GM13977 (cell line): ENCODE data around the gene FNIP2.
"Not testable (repeated sequence)": the region's sequence is repeated elsewhere in the genome, so short reads cannot be mapped to it uniquely, and the experiment has no call there.

Experiments
- DNase-seq: peaks from one replicate; pipeline ENCODE4 v3.0.0; 2012; ENCODE audit warnings: low spot score
- in situ Hi-C: fragments of 300-500 bp; cut with MboI; formaldehyde crosslinking; loops from one replicate; pipeline ENCODE4 v1.12.0; 2022; ENCODE audit warnings: low sequenced_read_pairs, low pct_unique_long_range_greater_than_20kb, mixed read lengths, inconsistent platforms; ENCODE audit not compliant: unreplicated experiment
- TF ChIP-seq, protein P1 (sequence below): IDR thresholded peaks from 2 replicates; pipeline ENCODE4 v1.5.1; 2012; ENCODE audit warnings: mild to moderate bottlenecking, control low read depth; ENCODE audit not compliant: insufficient read depth; ENCODE audit errors: extremely low read depth, missing control alignments

The FNIP2 gene

DNA sequence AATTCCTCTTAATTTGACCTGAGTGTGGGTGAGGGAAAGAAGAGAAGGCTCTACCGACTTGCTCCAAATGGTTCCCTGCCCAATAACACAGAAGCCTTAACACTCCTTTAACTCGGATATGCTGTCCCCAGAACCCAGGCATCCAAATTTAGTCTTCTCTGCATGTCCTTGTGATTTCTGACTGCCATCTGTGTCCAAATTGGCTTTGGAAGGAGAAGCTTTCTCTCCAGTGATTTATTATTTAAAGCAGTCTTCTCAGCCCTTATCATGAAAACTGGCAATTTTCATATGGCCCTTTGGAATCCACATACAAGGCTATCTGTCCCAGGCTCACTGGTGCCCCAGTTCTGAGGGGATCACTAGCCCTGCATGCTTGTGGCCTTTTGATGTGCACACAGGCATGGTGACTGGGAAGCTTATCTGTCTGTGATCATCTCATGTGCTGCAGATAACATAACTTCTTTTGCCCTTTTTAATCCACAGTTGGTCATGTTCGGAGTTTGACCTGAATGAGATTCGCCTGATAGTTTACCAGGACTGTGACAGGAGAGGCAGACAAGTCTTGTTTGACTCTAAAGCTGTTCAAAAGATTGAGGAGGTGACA lies 56.7 kb downstream of the FNIP2 start:
- in situ Hi-C loops = no loop called here
- TF ChIP-seq, protein P1, sequence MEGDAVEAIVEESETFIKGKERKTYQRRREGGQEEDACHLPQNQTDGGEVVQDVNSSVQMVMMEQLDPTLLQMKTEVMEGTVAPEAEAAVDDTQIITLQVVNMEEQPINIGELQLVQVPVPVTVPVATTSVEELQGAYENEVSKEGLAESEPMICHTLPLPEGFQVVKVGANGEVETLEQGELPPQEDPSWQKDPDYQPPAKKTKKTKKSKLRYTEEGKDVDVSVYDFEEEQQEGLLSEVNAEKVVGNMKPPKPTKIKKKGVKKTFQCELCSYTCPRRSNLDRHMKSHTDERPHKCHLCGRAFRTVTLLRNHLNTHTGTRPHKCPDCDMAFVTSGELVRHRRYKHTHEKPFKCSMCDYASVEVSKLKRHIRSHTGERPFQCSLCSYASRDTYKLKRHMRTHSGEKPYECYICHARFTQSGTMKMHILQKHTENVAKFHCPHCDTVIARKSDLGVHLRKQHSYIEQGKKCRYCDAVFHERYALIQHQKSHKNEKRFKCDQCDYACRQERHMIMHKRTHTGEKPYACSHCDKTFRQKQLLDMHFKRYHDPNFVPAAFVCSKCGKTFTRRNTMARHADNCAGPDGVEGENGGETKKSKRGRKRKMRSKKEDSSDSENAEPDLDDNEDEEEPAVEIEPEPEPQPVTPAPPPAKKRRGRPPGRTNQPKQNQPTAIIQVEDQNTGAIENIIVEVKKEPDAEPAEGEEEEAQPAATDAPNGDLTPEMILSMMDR = no peak
- no peak for DNase-seq

DNA sequence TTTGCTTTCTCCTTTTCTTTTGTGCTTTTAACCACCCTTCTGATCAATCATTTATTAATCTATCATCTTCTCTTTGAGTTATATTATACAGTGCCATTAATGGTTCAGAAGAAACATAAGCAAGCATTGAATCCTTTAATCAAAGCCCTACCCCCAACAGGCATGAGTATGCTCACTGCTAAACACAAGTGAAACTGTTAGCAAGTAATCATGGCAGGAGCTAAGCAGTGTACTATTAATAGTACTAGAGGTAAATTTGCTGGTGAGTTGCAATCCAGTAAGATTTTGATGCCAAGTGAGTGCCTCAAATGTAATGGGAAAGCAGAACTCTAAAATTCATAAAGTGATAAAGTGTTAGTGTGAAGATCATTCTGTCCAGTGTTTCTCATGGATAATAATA lies 57.2 kb downstream of the FNIP2 start:
- TF ChIP-seq, protein P1 = no peak
- in situ Hi-C loops = no loop called here
- no peak for DNase-seq

DNA sequence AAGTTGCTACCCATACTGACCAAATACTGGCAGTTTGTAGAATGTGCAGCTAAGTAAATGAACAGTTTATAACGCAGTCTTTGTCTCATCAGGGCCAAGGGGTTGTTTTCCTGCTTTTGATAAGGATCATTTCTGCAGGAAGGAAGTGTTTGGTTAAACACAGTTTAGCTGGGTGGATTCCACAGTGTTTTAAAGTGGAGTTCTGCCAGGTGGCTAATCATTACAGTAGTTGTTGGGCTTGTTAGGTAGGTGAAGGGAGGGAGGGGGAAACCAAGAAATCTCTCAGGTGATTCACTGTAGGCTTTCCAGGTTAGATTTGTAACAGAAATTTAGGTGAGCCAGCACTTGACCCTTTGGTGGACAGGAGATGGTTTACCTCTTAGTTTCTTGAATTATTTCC lies 58.1 kb downstream of the FNIP2 start:
- TF ChIP-seq, protein P1 = no peak
- in situ Hi-C loops = no loop called here
- DNase-seq = no peak

DNA sequence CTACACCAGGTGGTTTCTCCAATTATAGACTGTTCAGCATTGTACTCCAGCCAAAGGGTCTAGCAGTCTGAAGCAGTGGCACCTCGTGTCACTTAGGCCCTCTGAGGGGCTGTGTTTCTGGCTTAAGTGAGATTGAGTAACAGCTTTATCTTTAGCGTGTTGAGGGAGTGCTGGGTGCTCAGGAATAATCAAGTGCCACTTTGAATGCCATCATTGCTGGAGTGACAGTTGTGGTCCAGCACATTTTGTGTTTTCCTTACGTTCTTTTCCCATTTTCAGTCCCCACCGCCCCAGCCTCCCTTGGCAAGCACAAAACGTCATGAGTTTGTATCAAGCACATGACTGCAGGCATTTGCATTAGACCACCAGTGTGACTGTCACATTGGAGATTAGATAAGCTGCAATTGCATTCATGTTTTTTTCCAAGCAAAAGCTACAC lies 58.7 kb downstream of the FNIP2 start:
- no peak for DNase-seq
- in situ Hi-C loops = no loop called here
- TF ChIP-seq, protein P1 = no peak

DNA sequence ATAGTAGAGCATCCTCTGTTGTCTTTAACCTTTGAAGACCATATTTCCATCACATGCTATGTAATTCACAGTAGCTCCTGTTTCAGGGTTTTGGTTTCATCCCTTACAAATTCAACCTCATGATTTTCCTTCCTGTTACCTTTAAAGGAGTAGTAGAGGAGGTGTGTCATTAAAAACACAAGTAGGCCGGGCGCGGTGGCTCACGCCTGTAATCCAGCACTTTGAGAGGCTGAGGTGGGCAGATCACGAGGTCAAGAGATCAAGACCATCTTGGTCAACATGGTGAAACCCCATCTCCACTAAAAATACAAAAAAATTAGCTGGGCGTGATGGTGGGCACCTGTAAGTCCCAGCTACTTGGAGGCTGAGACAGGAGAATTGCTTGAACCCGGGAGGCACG lies 59.3 kb downstream of the FNIP2 start:
- DNase-seq, in situ Hi-C loops: not testable (repeated sequence)

DNA sequence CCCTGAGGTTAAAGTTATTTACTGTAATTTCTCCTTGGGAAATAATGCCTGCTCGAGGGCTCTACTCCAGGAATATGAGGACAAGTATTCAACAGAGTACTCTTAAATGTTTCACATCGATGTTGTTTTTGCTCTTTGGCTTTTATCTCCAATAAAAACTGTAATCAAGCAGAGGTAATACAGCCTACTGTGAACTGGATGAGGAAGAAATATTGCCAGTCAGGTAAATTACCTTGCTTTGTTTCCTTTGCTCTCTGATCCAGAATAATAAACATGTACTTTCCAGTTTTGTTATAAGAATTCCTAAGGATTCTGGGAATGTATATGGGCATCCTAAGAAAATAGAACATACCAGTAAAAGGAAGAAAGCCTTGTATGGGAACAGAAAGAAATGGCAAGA lies 60.4 kb downstream of the FNIP2 start:
- TF ChIP-seq, protein P1 = no peak
- no peak for DNase-seq
- in situ Hi-C loops = no loop called here

DNA sequence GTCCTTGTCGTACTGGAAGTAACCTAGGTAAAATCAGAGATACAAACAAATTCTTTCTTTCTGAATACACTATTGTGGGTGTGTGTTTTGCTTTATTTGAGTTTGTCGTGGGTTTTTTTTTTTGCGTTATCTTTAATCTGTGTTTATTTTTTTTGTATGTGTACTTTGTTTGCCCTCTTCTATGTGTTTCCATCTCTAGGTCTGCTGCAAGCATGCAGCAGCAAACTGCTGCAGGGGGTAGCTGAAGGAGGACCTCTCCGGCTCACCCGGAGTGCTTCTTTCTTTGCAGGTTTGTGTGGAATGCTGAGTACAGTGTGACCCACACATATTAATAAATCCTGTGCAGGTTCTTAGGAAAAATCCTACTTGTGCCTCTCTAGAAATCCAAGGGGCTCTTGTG lies 64.8 kb downstream of the FNIP2 start:
- TF ChIP-seq, protein P1 = no peak
- no peak for DNase-seq
- in situ Hi-C loops = no loop called here
